ENCODE data around the gene IL17RA.
A peak's percentile ranks its signal among the peaks of the same experiment; 100 is the strongest.

IL17RA gene

GRCh38 chr22:17149076-17149815 is 64.4 kb downstream of the IL17RA start:
- peaks cover 4 to 27% of the 10 kb centered on the region in 2 donors for H3K36me3 ChIP-seq (ENCODE audit: control insufficient read depth in 1 of 2, insufficient read depth in 2 of 2, low read length in 2 of 2)
- H3K4me3 ChIP-seq (ENCODE audit: low read depth in 1 of 2, low read length in 2 of 2) = peak overlapping the region in 1 of 2 donors; percentile 42
- peaks cover 34 to 46% of the 10 kb centered on the region in 2 donors for H3K4me1 ChIP-seq (ENCODE audit: control insufficient read depth in 1 of 2, insufficient read depth in 2 of 2, low read length in 2 of 2)
- no peaks in the 10 kb centered on the region for H3K9me3 ChIP-seq (ENCODE audit: control insufficient read depth in 1 of 2, low read length in 2 of 2)
- H3K27ac ChIP-seq (ENCODE audit: low read depth, low read length) = peak overlapping the region; percentile 77
- H3K9ac ChIP-seq (ENCODE audit: low read depth in 1 of 2, low read length in 2 of 2) = peak overlapping the region; percentile 15 to 26
- H3K27me3 ChIP-seq (ENCODE audit: control insufficient read depth in 1 of 2, insufficient read depth in 2 of 2, low read length in 2 of 2) = no peaks in the 10 kb centered on the region

- peaks cover 4 to 12% of the 10 kb centered on the region in 2 donors for H3K36me3 ChIP-seq (ENCODE audit: control insufficient read depth in 1 of 2, insufficient read depth in 2 of 2, low read length in 2 of 2)
- no peak overlapping the region for H3K9ac ChIP-seq (ENCODE audit: low read depth in 1 of 2, low read length in 2 of 2)
- no peak overlapping the region for H3K27ac ChIP-seq (ENCODE audit: low read depth, low read length)
- no peaks in the 10 kb centered on the region for H3K9me3 ChIP-seq (ENCODE audit: control insufficient read depth in 1 of 2, low read length in 2 of 2)
- H3K4me1 ChIP-seq (ENCODE audit: control insufficient read depth in 1 of 2, insufficient read depth in 2 of 2, low read length in 2 of 2) = peaks cover 34 to 53% of the 10 kb centered on the region in 2 donors
- H3K4me3 ChIP-seq (ENCODE audit: low read depth in 1 of 2, low read length in 2 of 2) = no peak overlapping the region
- no peaks in the 10 kb centered on the region for H3K27me3 ChIP-seq (ENCODE audit: control insufficient read depth in 1 of 2, insufficient read depth in 2 of 2, low read length in 2 of 2)
These were observed 67.5 kb downstream of the IL17RA start for GRCh38 chr22:17152340-17152739.

- H3K27ac ChIP-seq (ENCODE audit: low read depth, low read length) = no peak overlapping the region
- no peak overlapping the region for H3K4me3 ChIP-seq (ENCODE audit: low read depth in 1 of 2, low read length in 2 of 2)
- H3K9ac ChIP-seq (ENCODE audit: low read depth in 1 of 2, low read length in 2 of 2) = peak overlapping the region in 1 of 2 donors; percentile 31
- no peaks in the 10 kb centered on the region for H3K9me3 ChIP-seq (ENCODE audit: control insufficient read depth in 1 of 2, low read length in 2 of 2)
- peaks cover 0 to 6% of the 10 kb centered on the region in 2 donors for H3K36me3 ChIP-seq (ENCODE audit: control insufficient read depth in 1 of 2, insufficient read depth in 2 of 2, low read length in 2 of 2)
- H3K4me1 ChIP-seq (ENCODE audit: control insufficient read depth in 1 of 2, insufficient read depth in 2 of 2, low read length in 2 of 2) = peaks cover 39 to 59% of the 10 kb centered on the region in 2 donors
- H3K27me3 ChIP-seq (ENCODE audit: control insufficient read depth in 1 of 2, insufficient read depth in 2 of 2, low read length in 2 of 2) = no peaks in the 10 kb centered on the region
These were observed 68.2 kb downstream of the IL17RA start for GRCh38 chr22:17152971-17153370.

GRCh38 chr22:17155941-17156340 is 71.1 kb downstream of the IL17RA start:
- H3K27me3 ChIP-seq (ENCODE audit: control insufficient read depth in 1 of 2, insufficient read depth in 2 of 2, low read length in 2 of 2) = no peaks in the 10 kb centered on the region
- H3K9ac ChIP-seq (ENCODE audit: low read depth in 1 of 2, low read length in 2 of 2) = no peak overlapping the region
- H3K27ac ChIP-seq (ENCODE audit: low read depth, low read length) = no peak overlapping the region
- H3K36me3 ChIP-seq (ENCODE audit: control insufficient read depth in 1 of 2, insufficient read depth in 2 of 2, low read length in 2 of 2) = no peaks in the 10 kb centered on the region
- H3K4me3 ChIP-seq (ENCODE audit: low read depth in 1 of 2, low read length in 2 of 2) = no peak overlapping the region
- no peaks in the 10 kb centered on the region for H3K9me3 ChIP-seq (ENCODE audit: control insufficient read depth in 1 of 2, low read length in 2 of 2)
- peaks cover 32 to 38% of the 10 kb centered on the region in 2 donors for H3K4me1 ChIP-seq (ENCODE audit: control insufficient read depth in 1 of 2, insufficient read depth in 2 of 2, low read length in 2 of 2)

GRCh38 chr22:17157714-17158113 is 72.9 kb downstream of the IL17RA start:
- H3K4me3 ChIP-seq (ENCODE audit: low read depth in 1 of 2, low read length in 2 of 2) = peak overlapping the region; percentile 75 to 82

GRCh38 chr22:17158176-17158567 is 73.4 kb downstream of the IL17RA start:
- H3K9ac ChIP-seq (ENCODE audit: low read depth in 1 of 2, low read length in 2 of 2) = peak overlapping the region; percentile 65 to 89
- peak overlapping the region; percentile 75 to 82 for H3K4me3 ChIP-seq (ENCODE audit: low read depth in 1 of 2, low read length in 2 of 2)
- H3K9me3 ChIP-seq (ENCODE audit: control insufficient read depth in 1 of 2, low read length in 2 of 2) = no peaks in the 10 kb centered on the region
- H3K27ac ChIP-seq (ENCODE audit: low read depth, low read length) = peak overlapping the region; percentile 90
- no peaks in the 10 kb centered on the region for H3K36me3 ChIP-seq (ENCODE audit: control insufficient read depth in 1 of 2, insufficient read depth in 2 of 2, low read length in 2 of 2)
- H3K4me1 ChIP-seq (ENCODE audit: control insufficient read depth in 1 of 2, insufficient read depth in 2 of 2, low read length in 2 of 2) = peaks cover 17 to 23% of the 10 kb centered on the region in 2 donors
- no peaks in the 10 kb centered on the region for H3K27me3 ChIP-seq (ENCODE audit: control insufficient read depth in 1 of 2, insufficient read depth in 2 of 2, low read length in 2 of 2)

More at GRCh38 chr22:17157714-17158113, 72.9 kb downstream of the IL17RA start:
- Histone ChIP-seq H3K9ac (ENCODE audit: low read depth in 1 of 2, low read length in 2 of 2) (peak overlapping the region; percentile 65 to 89), H3K9me3 (ENCODE audit: control insufficient read depth in 1 of 2, low read length in 2 of 2) (no peaks in the 10 kb centered on the region), H3K27ac (ENCODE audit: low read depth, low read length) (no peak overlapping the region), H3K36me3 (ENCODE audit: control insufficient read depth in 1 of 2, insufficient read depth in 2 of 2, low read length in 2 of 2) (no peaks in the 10 kb centered on the region), H3K4me1 (ENCODE audit: control insufficient read depth in 1 of 2, insufficient read depth in 2 of 2, low read length in 2 of 2) (peaks cover 22 to 27% of the 10 kb centered on the region in 2 donors), H3K27me3 (ENCODE audit: control insufficient read depth in 1 of 2, insufficient read depth in 2 of 2, low read length in 2 of 2) (no peaks in the 10 kb centered on the region)

- no peaks in the 10 kb centered on the region for H3K27me3 ChIP-seq (ENCODE audit: control insufficient read depth in 1 of 2, insufficient read depth in 2 of 2, low read length in 2 of 2)
- no peaks in the 10 kb centered on the region for H3K36me3 ChIP-seq (ENCODE audit: control insufficient read depth in 1 of 2, insufficient read depth in 2 of 2, low read length in 2 of 2)
- H3K9me3 ChIP-seq (ENCODE audit: control insufficient read depth in 1 of 2, low read length in 2 of 2) = no peaks in the 10 kb centered on the region
- H3K27ac ChIP-seq (ENCODE audit: low read depth, low read length) = peak within 1 kb of the TSS; percentile 90
- peaks cover 16 to 17% of the 10 kb centered on the region in 2 donors for H3K4me1 ChIP-seq (ENCODE audit: control insufficient read depth in 1 of 2, insufficient read depth in 2 of 2, low read length in 2 of 2)
- H3K4me3 ChIP-seq (ENCODE audit: low read depth in 1 of 2, low read length in 2 of 2) = peak within 1 kb of the TSS; percentile 75 to 82
- peak within 1 kb of the TSS; percentile 78 to 89 for H3K9ac ChIP-seq (ENCODE audit: low read depth in 1 of 2, low read length in 2 of 2)
These were observed 74.0 kb downstream of the IL17RA start, which contains the start of gene HDHD5 for GRCh38 chr22:17158568-17159503. Gene HDHD5, minus strand, starts transcription at chr22:17159277. Its CDS starts 26 bp downstream, at chr22:17159251.

GRCh38 chr22:17159504-17159951 is 74.7 kb downstream of the IL17RA start:
- peaks cover 16 to 17% of the 10 kb centered on the region in 2 donors for H3K4me1 ChIP-seq (ENCODE audit: control insufficient read depth in 1 of 2, insufficient read depth in 2 of 2, low read length in 2 of 2)

GRCh38 chr22:17161991-17162390 is 77.2 kb downstream of the IL17RA start:
- Histone ChIP-seq H3K9me3 (ENCODE audit: control insufficient read depth in 1 of 2, low read length in 2 of 2) (no peaks in the 10 kb centered on the region), H3K27me3 (ENCODE audit: control insufficient read depth in 1 of 2, insufficient read depth in 2 of 2, low read length in 2 of 2) (no peaks in the 10 kb centered on the region), H3K27ac (ENCODE audit: low read depth, low read length) (no peak overlapping the region), H3K4me1 (ENCODE audit: control insufficient read depth in 1 of 2, insufficient read depth in 2 of 2, low read length in 2 of 2) (peaks cover 12 to 16% of the 10 kb centered on the region in 2 donors), H3K9ac (ENCODE audit: low read depth in 1 of 2, low read length in 2 of 2) (no peak overlapping the region), H3K4me3 (ENCODE audit: low read depth in 1 of 2, low read length in 2 of 2) (no peak overlapping the region), H3K36me3 (ENCODE audit: control insufficient read depth in 1 of 2, insufficient read depth in 2 of 2, low read length in 2 of 2) (no peaks in the 10 kb centered on the region)

More at GRCh38 chr22:17159504-17159951, 74.7 kb downstream of the IL17RA start:
- Histone ChIP-seq H3K9ac (ENCODE audit: low read depth in 1 of 2, low read length in 2 of 2) (peak overlapping the region; percentile 71 to 78), H3K4me3 (ENCODE audit: low read depth in 1 of 2, low read length in 2 of 2) (peak overlapping the region; percentile 73 to 75), H3K9me3 (ENCODE audit: control insufficient read depth in 1 of 2, low read length in 2 of 2) (no peaks in the 10 kb centered on the region), H3K27me3 (ENCODE audit: control insufficient read depth in 1 of 2, insufficient read depth in 2 of 2, low read length in 2 of 2) (no peaks in the 10 kb centered on the region), H3K36me3 (ENCODE audit: control insufficient read depth in 1 of 2, insufficient read depth in 2 of 2, low read length in 2 of 2) (no peaks in the 10 kb centered on the region), H3K27ac (ENCODE audit: low read depth, low read length) (peak overlapping the region; percentile 90)

Data from duodenal mucosa (tissue), 2 donors.